Measurements from ENCODE around the gene SALL1.

The SALL1 gene

GRCh38 chr16:51139568-51139967 lies 11.5 kb downstream of the SALL1 start:
- no peak for DNase-seq

DNA sequence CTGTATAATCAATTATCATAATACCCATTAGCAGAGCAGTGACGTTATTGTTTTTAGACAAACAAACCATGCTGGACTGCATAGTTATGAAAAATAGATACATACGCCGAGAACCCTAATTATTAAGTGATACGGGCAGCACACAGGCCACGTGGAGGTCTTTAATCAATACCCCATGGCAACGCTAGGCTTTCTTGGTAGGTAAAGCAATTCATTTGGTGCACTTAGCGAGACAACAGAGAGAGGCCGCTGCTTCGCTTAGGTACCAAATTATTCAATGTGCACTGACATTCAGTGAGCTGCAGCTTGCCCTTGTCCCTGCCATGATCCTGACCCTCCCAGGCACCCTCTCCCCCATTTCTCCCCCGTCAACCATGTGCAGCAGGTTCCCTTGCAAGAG lies 12.9 kb downstream of the SALL1 start:
- no peak for DNase-seq

GRCh38 chr16:51137097-51137496 lies 14.0 kb downstream of the SALL1 start:
- DNase-seq = no peak

DNA sequence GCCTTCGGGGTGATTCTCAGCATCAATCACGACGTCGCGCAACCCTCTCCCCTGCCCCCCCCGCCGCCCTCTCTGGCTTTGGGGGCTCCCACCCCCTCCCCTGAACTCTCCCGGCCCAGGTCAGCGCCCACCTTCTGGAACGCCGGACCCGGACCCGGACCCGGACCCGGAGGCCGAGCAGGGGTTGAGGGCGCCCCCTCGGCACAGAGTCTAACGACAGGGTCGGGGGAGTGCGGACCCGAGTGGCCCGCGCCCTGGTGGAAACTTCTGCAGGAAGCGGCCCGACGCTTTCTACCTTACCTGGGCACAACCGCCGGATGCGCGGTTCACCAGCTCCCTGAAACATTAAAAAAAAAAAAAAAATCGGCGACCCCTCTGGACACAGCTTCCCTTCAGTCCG lies 16.2 kb downstream of the SALL1 start:
- no peak for DNase-seq

DNA sequence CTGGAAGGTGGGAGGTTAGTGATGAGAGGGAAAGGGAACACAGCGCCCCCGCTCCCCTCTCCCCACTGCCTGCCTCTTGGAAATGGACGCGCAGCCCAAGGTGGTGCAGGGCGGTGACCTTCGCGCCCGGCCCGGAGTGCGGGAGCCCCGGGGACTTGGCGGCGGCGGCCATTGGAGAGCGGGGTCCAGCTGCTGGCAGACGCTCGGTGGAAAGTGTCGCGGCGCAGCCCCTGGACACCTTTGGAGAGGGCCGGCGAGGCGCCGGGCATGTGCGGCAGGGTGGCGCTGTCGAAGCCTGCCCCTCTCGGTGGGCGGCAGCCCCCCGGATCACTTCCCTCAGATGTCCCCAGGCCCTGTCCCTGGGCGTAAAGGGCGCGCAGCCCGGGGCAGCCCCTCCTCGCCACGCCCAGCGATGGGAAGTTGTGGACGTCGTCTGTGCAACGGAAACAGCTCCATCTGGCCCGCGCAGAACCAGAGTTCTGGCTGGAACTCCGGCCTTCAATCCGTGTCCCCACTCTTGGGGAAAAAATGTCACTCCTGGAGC lies 16.7 kb downstream of the SALL1 start:
- no peak for DNase-seq

DNA sequence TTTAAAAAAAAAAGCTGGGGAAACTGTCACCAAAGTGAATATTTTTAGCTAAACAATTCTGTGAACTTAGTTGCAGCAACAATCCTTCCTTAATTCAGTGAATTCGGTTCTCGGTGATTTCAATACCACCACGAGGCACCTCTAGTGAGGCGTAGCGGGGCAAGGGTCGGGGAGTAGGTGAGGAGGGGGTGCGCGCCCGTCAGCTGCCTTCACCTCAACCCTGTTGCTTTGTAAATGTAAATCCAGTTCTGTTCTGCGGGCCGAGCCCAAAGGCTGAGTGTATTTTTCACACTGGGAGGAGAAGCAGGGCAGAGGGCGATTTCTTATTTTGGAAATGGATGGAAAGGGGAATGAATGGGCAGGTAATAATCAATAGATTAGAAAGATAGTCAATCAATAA lies 17.4 kb downstream of the SALL1 start:
- no peak for DNase-seq

GRCh38 chr16:51133183-51133582 lies 17.9 kb downstream of the SALL1 start:
- DNase-seq = no peak

DNA sequence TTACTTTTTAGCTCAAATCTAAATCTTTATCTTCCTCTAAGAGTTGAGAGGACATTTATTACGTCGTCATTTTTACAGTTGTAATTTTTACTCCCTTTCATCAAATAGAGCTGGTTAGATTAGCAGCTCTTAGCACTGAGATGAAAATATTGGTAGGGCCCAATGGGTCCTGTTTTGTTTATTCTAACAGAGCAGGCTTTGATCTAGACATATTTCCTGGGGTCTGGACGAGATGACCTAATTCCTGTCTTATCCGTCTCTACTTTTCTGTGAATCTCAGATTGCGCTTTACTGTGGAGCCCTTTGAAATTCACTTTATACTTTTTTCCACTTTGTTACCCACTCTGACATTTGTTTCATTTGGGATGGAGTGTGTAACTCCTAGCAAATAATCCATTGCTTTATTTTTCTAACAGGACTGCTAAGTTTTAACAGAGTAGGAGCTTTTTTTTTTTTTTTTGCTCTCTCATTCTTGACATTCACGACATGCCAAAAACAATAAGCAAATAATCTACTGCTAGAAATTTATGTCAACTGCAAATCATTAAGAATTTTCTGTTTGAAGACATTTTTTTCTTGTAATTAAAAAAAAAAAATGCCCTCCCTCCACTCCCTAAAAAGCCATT lies 18.5 kb downstream of the SALL1 start:
- no peak for DNase-seq

DNA sequence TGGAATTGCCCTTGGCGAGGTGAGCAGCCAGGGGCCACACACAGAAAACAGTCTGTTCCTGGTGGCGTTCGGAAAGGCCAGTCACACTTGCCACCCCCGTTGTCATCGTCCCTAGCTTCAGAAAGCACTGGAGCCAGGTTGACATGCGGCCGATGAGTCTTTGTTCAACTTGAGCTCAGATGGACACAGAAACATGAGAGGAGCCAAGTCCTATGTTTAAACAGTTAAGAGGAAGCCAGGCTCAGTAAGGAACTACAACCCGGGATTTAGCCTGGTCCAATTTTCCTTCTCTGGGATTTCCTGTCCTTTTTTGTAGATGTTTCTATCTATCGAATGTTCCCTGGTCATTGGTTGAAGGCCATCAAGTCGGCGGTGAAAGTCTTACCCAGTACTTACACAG lies 19.5 kb downstream of the SALL1 start:
- no peak for DNase-seq

DNA sequence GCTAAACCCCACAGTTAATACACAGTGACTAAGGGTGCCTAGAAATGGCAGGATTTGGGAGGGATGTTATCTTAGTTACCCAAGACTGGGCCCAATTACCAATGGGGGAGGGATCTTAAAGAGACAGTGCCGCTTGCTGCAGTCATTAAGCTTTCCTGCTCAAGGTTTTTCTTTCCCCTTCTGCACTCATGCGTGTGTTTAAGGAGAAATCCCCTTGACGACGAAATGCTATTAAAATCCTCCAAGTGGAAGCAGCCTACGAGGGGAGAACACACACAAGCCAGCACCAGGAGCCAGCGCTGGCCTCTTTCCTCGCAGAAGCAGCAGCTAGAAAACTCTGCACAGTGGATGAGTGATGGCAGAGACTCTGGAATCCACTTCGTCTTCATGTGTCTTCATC lies 22.0 kb downstream of the SALL1 start:
- DNase-seq = no peak

- no peak for DNase-seq
Measured at GRCh38 chr16:51125992-51126391, 25.1 kb downstream of the SALL1 start.

DNA sequence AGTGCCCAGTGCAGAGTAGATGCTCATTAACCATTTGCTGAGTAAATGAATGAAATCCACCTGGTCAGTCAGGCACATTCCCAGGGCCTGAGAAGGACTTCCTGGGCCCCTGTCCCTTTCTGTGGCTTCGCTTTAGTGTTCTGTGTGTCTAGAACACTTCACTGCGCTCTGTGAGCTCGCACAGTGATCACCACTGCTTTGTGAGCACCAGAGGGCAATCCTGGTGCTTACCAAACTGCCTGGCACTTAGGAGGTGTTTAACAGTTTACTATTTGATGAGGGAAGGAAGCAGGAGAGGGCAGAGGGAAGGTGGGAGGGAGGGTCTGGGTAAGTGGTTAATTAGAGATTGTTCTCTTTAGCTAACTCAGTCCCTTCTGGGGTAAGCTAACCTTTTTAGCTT lies 26.2 kb downstream of the SALL1 start:
- no peak for DNase-seq

DNA sequence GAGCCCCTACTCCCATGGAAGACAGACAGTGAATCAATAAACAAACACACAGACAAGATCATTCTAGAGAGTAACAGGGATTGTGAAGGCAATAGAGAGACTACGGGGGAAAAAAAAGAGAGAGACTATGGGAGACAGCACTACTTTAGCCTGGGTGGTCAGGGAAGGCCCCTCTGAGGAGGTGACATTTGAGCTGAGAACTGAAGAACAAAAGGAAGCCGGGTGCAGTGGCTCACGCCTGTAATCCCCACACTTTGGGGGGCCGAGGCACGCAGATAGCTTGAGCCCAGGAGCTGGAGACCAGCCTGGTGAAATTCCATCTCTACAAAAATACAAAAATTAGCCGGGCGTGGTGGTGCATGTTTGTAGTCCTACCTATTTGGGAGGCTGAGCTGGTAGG lies 29.2 kb downstream of the SALL1 start:
- no peak for DNase-seq

DNA sequence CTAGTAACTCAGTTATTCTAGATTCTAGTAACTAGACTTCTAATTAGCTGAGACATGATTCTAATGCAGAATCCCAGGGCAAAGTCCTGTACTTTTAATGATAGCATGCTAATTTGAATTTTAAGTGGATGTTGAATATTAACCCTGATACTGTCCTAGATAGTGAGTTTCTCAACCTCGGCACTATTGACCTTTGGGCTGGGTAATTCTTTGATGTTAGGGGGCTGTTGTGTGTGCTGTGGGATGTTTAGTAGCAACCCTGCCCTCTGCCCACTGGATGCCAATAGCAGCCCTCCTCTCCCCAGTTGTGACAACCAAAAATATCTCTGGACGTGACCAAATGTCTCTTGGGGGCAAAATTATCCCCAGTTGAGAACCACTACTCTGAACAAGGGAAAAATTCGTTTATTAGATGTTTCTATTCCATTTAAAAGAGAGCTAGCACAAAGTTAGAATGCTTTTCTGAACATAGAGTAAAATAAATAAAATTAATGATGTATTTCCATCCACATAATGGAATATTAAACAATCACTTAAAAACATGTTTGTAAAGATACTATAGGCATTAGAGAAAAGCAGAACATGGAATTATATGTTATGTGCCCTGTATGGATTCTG lies 30.2 kb downstream of the SALL1 start:
- DNase-seq = no peak

- DNase-seq = no peak
Measured at GRCh38 chr16:51119973-51120729, 30.9 kb downstream of the SALL1 start.

DNA sequence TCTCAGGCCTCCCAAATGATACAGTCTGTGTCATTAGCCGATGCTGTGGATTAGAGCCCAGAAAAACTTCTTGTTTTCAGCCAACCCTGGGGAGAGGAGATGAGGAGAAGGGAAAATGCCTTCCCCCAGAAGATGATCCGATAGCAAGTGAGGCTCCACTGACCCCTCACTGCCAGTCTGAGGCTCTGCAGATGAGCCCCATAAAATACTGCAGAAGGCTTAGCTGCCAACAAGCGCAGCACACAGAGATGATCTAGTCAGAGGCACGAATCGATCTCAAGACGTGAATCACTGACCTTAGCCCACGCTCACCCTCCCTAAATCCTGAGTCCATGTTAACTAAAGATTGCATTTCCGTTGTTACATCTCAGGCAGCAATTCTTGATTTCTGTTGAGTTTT lies 31.5 kb downstream of the SALL1 start:
- no peak for DNase-seq

- DNase-seq = no peak
Measured at GRCh38 chr16:51116353-51116752, 34.7 kb downstream of the SALL1 start.

DNA sequence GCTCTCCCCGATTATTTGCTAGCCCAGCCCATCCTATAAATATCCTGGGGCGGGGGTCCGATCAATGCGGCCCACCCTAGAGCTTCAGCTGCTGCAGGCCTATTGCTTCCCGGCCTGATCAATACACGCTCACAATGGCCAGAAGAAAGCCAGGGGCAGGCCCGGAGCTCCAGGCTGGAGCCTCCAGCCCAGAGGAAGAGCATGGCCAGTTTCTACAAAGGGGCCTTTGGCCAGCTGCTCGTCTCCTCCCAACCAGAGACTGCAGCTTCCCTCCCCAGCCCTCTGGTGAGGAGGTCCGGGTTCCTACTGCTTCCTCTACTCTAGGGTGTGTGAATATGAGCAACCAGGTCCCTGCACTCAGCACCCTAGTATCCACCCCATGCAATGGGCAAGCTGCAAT lies 36.7 kb downstream of the SALL1 start:
- no peak for DNase-seq

- DNase-seq = no peak
Measured at GRCh38 chr16:51113236-51114125, 37.6 kb downstream of the SALL1 start.

GRCh38 chr16:51112323-51112722 lies 38.7 kb downstream of the SALL1 start:
- no peak for DNase-seq

DNA sequence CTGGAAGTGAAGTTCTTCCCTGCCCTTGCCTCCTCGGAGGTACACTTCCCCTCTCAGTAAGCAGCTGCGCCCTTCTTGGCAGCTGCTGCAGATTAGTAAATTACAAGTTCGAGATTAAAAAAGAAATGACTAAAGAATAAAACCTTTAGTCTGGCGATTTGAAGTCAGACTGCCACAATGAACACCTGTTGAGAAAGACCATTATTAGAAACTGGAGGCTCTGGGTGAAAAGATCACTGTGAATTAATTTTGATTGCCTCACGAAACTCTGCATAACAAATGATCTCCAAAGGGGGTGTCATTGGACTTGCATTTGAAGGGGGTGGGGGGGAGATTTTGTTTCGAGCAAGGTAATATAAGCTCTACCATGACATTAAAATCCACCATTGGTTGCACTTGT lies 39.3 kb downstream of the SALL1 start:
- no peak for DNase-seq

- DNase-seq = no peak
Measured at GRCh38 chr16:51110700-51111157, 40.3 kb downstream of the SALL1 start.

DNA sequence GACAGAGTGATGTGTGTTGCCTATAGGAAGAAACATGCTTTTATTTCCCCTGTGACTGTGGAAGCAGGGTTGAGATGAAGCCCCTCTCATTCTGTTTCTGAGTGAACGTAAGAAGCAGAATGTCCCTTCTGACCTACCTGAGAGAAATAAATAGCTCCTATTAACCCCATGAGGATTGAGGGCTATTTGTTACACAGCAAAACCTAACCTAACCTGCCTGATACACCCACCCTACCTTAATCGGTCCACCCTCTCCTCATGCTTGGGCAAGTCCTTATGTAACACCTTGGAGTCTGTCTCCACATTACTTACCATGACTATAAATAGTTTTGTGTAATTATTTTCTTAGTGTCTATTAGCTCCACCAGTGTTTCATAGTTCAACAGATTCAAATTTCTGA lies 41.9 kb downstream of the SALL1 start:
- no peak for DNase-seq
